IPS-20b (cell line): Measurements from ENCODE around the gene IGF1R.
A peak's percentile ranks its signal among the peaks of the same experiment; 100 is the strongest.

Experiments used
- H3K27ac ChIP-seq: one replicate; pipeline ENCODE4 v1.5.1; 2013; ENCODE audit warnings: low read length
- H3K27me3 ChIP-seq: 2 replicates; pipeline ENCODE4 v1.6.1; 2013; ENCODE audit warnings: mild to moderate bottlenecking, low read length, inconsistent platforms; ENCODE audit not compliant: insufficient read depth
- H3K36me3 ChIP-seq: 2 replicates; pipeline ENCODE4 v1.6.1; 2013; ENCODE audit warnings: low read depth, mild to moderate bottlenecking, inconsistent platforms, low read length, moderate library complexity; ENCODE audit not compliant: insufficient read depth
- H3K4me1 ChIP-seq: 2 replicates; pipeline ENCODE4 v1.6.1; 2013; ENCODE audit warnings: mild to moderate bottlenecking, control low read depth, inconsistent platforms, low read length, moderate library complexity; ENCODE audit not compliant: insufficient read depth
- H3K4me3 ChIP-seq: 2 replicates; pipeline ENCODE4 v1.5.1; 2013; ENCODE audit warnings: mild to moderate bottlenecking, low read length, inconsistent platforms
- H3K9ac ChIP-seq: 2 replicates; pipeline ENCODE4 v1.6.1; 2013; ENCODE audit warnings: low read depth, mild to moderate bottlenecking, inconsistent platforms, low read length, moderate library complexity
- H3K9me3 ChIP-seq: 2 replicates; pipeline ENCODE4 v1.6.1; 2013; ENCODE audit warnings: mild to moderate bottlenecking, low read depth, low read length, inconsistent platforms; ENCODE audit not compliant: insufficient read depth

Gene IGF1R

DNA sequence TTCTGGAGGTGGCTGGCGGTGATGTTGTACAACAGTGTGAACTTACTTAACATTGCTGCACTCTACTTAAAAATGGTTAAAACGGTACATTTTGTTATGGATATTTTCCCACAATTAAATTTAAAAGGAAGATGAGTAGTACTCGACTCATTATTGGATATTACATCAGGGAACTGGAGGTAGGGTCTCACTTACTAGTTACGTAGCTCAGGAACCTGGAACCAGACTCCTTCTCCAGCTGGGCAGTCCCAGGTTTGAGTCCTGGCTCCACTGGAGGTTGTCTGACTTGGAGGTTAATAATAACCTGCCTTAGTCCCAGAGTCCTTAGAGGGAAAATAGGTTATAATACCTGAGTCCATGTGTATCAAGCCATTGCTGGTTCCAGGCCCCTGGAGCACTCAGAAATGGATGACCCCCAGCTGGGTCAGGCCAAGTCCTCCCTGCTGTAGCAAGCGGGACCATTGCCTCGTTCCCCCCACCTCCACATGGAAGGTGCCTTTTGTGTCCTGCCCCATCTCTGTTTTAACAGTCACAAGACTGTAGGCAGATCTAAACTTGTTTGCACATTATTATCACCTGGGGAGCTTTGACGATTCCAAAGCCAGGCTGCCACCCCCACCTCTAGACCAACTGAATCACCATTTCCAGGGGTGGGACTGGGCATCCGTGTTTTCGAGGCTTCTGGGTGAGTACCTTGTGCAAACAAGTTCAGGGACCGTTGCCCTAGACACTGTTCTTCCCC is 126.6 kb downstream of the IGF1R start:
- Histone ChIP-seq H3K27ac (no peak overlapping the region), H3K9me3 (no peaks in the 10 kb centered on the region), H3K4me3 (no peak overlapping the region), H3K27me3 (no peaks in the 10 kb centered on the region), H3K9ac (no peak overlapping the region), H3K4me1 (peaks cover 53% of the 10 kb centered on the region), H3K36me3 (no peaks in the 10 kb centered on the region)

DNA sequence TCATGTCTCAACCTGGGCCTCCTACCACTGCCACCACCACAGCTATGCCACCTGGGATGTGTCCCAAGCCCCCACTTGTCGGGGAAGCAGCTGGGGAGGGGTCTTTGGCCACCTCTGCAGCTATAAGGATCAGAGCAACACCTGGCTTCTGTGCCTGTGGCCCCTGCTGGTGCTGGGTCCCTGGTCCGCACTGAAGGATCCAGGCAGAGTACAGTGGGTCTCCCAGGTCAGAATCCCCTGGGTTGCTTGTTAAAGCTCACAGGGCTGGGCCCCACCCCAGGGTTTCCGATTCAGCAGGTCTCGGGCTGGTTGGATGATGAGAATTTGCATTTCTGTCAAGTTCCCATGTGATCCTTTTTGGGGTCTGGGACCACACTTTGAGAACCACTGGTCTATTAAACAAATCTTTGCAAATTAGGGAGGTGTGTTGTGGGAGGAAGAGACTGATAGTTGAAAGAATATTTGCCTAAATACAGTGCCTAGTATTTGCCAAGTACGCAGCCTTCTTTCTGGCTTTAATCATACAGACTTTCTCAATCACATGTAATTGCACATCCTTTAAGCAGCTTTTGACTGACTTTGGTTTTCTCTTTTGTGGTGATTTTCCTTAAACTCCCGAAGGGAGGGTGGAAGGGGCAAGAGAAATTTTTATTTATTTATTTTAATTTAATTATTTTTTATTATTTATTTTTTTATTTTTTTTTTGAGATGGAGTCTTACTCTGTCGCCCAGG is 127.3 kb downstream of the IGF1R start:
- H3K27ac ChIP-seq, result no peak overlapping the region
- H3K9ac ChIP-seq, result no peak overlapping the region
- no peaks in the 10 kb centered on the region for H3K36me3 ChIP-seq
- peaks cover 52% of the 10 kb centered on the region for H3K4me1 ChIP-seq
- no peak overlapping the region for H3K4me3 ChIP-seq
- H3K27me3 ChIP-seq, result no peaks in the 10 kb centered on the region
- no peaks in the 10 kb centered on the region for H3K9me3 ChIP-seq

DNA sequence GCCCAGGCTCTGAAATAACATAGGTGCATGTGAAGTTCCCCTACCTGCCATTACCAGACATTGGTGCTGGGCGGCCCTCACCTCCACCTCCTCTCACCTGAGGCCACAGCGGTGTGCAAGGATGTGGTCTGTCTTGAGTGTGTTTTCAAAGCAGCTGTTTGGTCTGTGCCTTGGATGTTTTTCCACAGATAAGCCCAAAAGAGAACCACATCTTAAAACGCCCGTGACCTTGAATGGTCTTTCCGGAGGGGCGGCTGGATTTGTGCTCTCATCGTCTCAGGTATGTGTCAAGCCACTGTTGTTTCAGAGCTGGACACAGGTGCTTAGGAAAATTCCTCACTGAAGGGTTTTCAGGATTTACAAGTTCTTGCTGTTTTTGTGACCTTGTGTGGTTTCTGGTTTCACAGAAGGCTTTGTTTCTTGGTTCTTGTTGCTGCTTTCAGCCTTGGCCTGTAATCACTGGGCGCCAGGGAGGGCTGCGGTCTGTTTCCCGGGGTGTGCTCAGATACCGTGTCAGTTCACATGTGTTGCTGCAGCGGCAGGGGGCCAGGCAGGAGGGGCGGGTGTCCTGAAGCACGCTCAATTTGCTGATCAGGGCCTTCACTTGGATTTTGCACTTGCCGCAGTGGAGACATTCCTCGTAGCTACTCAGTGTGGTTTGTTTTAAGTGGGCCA is 128.4 kb downstream of the IGF1R start:
- Histone ChIP-seq H3K27me3 (no peaks in the 10 kb centered on the region), H3K27ac (no peak overlapping the region), H3K36me3 (no peaks in the 10 kb centered on the region)

DNA sequence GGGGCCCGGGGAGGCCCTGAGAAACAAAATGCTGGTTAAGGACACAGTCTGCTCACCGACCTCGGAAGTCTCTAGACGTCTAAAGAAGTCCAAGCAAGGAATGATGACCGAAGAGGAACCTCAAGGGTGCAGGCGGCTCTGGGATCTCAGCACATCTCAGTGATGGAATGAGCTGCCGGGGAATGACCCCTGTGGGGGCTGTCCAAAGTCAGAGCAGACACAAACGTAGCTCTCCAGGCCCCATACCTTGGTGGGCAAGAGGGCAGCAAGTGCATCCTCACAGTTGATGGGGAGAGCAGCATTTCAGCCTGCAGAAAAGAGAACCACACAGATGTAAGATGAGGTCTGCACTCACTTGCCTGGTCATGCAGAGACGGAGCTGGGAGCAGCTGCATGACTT is 129.1 kb downstream of the IGF1R start:
- Histone ChIP-seq H3K4me3 (no peak overlapping the region), H3K27ac (no peak overlapping the region), H3K27me3 (no peaks in the 10 kb centered on the region), H3K36me3 (no peaks in the 10 kb centered on the region), H3K9me3 (no peaks in the 10 kb centered on the region), H3K9ac (no peak overlapping the region), H3K4me1 (peaks cover 41% of the 10 kb centered on the region)

More for the DNA sequence above, 128.4 kb downstream of the IGF1R start:
- H3K9me3 ChIP-seq, result no peaks in the 10 kb centered on the region
- no peak overlapping the region for H3K4me3 ChIP-seq
- H3K9ac ChIP-seq, result no peak overlapping the region
- H3K4me1 ChIP-seq, result peaks cover 43% of the 10 kb centered on the region

DNA sequence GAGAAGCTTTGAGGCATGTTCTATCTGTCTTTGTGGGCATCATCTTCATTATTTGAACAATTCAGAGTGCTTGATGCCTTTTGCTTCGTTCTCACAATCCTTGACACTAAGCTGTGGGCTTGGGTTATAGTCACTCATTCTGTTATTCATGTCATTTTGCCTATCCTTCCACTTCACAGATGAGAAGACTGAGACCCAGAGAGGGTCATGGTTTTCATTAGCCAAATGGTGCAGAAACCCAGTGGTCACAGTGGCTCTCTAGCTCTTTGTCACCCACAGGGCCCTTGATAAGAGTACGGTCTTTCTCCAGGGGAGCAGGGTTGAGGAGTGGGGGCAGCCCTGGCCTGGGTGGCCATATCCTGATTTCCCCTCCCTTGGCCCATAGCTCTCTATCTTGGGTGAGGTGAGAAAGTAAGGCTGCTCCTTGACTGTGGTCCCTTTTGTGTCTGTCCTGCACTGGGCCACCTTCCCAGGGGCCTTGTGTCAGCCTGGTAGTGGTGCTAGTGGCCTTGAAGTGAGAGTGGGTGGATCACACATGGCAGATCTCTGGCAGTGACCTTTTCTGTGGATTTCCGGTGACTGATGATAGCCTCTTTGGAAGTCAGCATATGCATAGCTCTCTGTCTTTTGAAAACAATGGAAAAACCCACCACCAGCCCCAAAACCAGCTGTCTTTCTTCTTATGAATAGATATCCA is 130.1 kb downstream of the IGF1R start:
- no peaks in the 10 kb centered on the region for H3K27me3 ChIP-seq
- no peaks in the 10 kb centered on the region for H3K9me3 ChIP-seq
- H3K4me3 ChIP-seq, result no peak overlapping the region
- H3K9ac ChIP-seq, result no peak overlapping the region
- H3K36me3 ChIP-seq, result no peaks in the 10 kb centered on the region
- no peak overlapping the region for H3K27ac ChIP-seq
- peaks cover 35% of the 10 kb centered on the region for H3K4me1 ChIP-seq

DNA sequence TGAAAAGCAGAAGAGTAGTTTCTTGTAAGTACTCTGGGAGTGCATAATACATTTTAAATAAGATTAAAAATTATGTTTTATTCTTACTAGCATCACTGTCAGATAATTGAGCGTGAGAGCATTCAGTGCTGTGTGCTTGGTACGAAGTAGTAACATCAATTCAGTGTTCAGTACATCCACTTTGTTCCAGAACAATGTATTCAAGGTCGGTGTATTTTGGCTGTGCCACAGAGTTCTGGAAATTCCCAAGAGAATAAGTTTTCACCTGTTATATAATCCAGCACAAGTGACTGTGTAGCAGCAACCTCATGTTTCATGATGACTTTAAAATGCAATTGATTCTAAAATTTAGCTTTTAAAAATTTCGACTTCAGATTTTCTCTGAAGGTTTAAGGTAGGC is 130.6 kb downstream of the IGF1R start:
- H3K4me3 ChIP-seq, result no peak overlapping the region
- no peak overlapping the region for H3K27ac ChIP-seq
- H3K4me1 ChIP-seq, result peaks cover 30% of the 10 kb centered on the region
- no peaks in the 10 kb centered on the region for H3K27me3 ChIP-seq
- no peaks in the 10 kb centered on the region for H3K36me3 ChIP-seq
- H3K9me3 ChIP-seq, result no peaks in the 10 kb centered on the region
- no peak overlapping the region for H3K9ac ChIP-seq

DNA sequence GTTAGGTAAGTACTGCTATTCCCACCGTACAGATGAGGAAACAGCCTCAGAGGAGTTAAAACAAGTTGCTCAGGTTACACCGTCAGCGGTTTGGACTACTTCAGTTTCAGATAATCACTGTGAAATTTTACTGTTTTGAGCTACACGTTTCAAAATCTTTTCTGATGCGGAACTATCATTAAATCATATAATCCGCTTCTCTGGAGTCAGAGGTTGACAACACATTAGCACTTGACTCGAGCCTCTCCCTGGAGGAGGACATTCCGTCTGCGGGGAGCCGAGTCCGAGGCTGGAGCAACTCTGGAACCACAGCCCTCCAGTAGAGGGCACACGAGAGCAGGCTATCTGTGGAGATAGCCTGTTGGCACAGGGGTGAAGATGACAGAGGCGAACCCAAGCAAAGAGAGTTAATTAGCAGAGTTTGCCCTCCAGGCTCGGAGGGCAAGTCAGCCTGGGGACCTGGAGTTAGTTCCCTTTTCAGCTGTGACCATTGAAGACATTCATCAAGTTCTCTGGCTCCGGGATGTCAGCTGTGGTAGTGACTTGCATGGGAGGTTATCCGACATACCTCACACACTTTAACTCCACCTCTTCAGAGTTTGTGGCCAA is 131.2 kb downstream of the IGF1R start:
- H3K9ac ChIP-seq, result no peak overlapping the region
- H3K4me1 ChIP-seq, result peaks cover 30% of the 10 kb centered on the region
- no peaks in the 10 kb centered on the region for H3K9me3 ChIP-seq
- H3K27me3 ChIP-seq, result no peaks in the 10 kb centered on the region
- H3K27ac ChIP-seq, result no peak overlapping the region
- H3K4me3 ChIP-seq, result no peak overlapping the region
- H3K36me3 ChIP-seq, result no peaks in the 10 kb centered on the region

DNA sequence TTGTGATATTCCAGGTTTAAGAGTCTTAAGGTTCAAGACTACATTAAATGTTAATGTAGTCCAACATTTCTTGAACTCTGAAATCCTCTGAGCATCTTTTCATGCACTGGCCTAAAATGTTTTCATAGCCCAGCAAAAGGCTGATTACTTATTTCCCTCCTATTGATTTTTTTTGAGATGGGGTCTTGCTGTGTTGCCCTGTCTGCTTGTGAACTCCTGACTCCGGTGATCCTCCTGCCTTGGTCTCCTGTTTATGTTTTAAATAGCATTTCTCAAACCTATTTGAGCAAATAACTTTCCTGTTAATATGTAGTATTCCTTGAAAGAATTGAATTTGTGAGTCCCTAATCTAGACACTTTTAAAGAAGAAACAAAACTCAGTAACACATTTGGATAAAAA is 133.5 kb downstream of the IGF1R start:
- Histone ChIP-seq H3K27ac (no peak overlapping the region), H3K9me3 (no peaks in the 10 kb centered on the region), H3K9ac (no peak overlapping the region), H3K4me1 (peaks cover 39% of the 10 kb centered on the region), H3K36me3 (no peaks in the 10 kb centered on the region), H3K27me3 (no peaks in the 10 kb centered on the region), H3K4me3 (no peak overlapping the region)

DNA sequence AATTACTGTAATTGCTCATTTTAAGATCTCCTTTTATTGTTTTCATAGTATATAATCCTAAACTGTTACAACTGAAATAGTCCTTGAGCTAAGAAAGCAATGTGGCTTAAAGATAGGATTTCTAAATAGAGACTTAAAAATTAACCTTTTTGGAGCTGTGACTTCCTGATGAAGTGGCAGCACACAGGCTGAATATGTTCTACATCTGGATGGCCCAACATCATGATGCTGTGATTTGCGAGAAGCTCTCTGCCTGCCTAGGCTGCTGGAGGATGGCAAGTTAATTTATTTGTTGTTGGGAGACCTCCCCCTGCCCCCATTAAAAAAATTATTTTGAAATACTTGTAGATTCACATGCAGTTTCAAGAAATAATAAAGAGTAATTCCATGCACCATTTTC is 134.5 kb downstream of the IGF1R start:
- H3K4me1 ChIP-seq, result peaks cover 43% of the 10 kb centered on the region

DNA sequence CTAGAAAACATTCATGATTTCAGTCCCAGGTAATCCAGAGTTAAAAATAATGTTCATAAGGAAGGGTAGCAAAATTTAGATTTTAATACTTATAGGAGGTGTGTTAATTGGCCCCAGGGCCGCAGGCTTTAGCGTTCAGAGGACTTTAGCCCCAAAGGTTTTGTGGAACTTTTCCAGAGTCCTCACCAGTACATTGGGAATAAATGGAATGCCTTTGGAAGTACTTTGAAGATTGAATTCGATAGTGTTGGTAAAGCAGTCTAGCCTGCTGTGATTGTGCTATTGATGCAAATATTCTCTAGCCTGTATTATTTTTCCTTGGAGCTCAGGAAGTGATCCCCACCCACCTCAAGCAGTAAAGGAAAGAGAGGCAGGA is 137.1 kb downstream of the IGF1R start:
- Histone ChIP-seq H3K4me3 (peak overlapping the region; percentile 11; the same call in 1 of the 2 replicates), H3K27ac (no peak overlapping the region)

More for the DNA sequence above, 134.5 kb downstream of the IGF1R start:
- Histone ChIP-seq H3K36me3 (no peaks in the 10 kb centered on the region), H3K27ac (no peak overlapping the region), H3K9me3 (no peaks in the 10 kb centered on the region), H3K9ac (no peak overlapping the region), H3K27me3 (no peaks in the 10 kb centered on the region), H3K4me3 (no peak overlapping the region)

More for the DNA sequence above, 137.1 kb downstream of the IGF1R start:
- H3K9me3 ChIP-seq, result no peaks in the 10 kb centered on the region
- no peaks in the 10 kb centered on the region for H3K36me3 ChIP-seq
- no peaks in the 10 kb centered on the region for H3K27me3 ChIP-seq
- H3K9ac ChIP-seq, result peak overlapping the region; percentile 30; the same call in 1 of the 2 replicates
- H3K4me1 ChIP-seq, result peaks cover 59% of the 10 kb centered on the region
